Liver (tissue), 3 donors: ENCODE measurements around the gene SCAF11.

Experiments
- CTCF ChIP-seq: fragments of 150-350 bp; IDR thresholded peaks from 2 replicates; pipeline ENCODE4 v1.5.1; 2017; ENCODE audit warnings: improper control_type of control experiment, low read depth, low read length; ENCODE audit not compliant: missing input control
- JUND ChIP-seq, 2 donors: IDR thresholded peaks; 2 replicates each; pipeline ENCODE4 v1.6.1; 2016; ENCODE audit warnings: antibody characterized with exemption in 2 of 2
- RAD21 ChIP-seq, 2 donors: IDR thresholded peaks; 2 replicates each; pipeline ENCODE4 v1.6.1; 2016; ENCODE audit warnings: antibody characterized with exemption in 2 of 2, mild to moderate bottlenecking in 2 of 2
- donor health status: healthy.
- donor health status: healthy.

GRCh38 chr12:45879363-45879895 lies 110.9 kb downstream of the SCAF11 start:
- TF ChIP-seq CTCF (no peak), RAD21 (IDR thresholded peaks at IDR 0.05) (no peak), JUND (IDR thresholded peaks at IDR 0.05) (no peak)
